VCaP (cell line): ENCODE results near the gene HMCN2.

Source experiments
- H3K27ac ChIP-seq: fragments of 450-650 bp; 2 replicates; pipeline ENCODE4 v1.5.1; 2017
- TF ChIP-seq, protein P1 (sequence below): fragments of 450-650 bp; conservative IDR thresholded peaks from 2 replicates; pipeline ENCODE4 v1.5.1; 2017; ENCODE audit warnings: mild to moderate bottlenecking, moderate library complexity

HMCN2 gene

DNA sequence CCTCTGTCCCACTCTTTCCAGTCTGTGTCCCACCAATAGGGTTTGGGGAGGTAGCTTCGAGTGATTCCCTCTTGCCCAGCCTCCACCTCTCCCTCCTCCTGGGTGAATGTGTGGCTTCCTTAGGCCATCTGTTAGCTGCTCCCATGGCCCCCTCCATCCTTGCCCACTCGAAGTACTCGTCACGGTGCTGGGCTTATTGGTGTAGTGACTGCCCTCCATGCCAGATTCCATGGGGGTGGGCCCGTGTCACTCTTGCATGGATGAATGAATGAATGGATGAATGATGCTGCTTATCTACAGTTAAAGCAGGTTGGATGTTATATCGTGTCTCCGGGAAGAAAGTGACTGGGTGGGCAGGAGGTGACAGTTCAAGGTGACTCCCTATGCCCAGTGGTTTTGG, 19.1 kb downstream of the HMCN2 start:
- H3K27ac ChIP-seq, result no peak overlapping the region
- TF ChIP-seq, protein P1, sequence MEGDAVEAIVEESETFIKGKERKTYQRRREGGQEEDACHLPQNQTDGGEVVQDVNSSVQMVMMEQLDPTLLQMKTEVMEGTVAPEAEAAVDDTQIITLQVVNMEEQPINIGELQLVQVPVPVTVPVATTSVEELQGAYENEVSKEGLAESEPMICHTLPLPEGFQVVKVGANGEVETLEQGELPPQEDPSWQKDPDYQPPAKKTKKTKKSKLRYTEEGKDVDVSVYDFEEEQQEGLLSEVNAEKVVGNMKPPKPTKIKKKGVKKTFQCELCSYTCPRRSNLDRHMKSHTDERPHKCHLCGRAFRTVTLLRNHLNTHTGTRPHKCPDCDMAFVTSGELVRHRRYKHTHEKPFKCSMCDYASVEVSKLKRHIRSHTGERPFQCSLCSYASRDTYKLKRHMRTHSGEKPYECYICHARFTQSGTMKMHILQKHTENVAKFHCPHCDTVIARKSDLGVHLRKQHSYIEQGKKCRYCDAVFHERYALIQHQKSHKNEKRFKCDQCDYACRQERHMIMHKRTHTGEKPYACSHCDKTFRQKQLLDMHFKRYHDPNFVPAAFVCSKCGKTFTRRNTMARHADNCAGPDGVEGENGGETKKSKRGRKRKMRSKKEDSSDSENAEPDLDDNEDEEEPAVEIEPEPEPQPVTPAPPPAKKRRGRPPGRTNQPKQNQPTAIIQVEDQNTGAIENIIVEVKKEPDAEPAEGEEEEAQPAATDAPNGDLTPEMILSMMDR, result no peak

DNA sequence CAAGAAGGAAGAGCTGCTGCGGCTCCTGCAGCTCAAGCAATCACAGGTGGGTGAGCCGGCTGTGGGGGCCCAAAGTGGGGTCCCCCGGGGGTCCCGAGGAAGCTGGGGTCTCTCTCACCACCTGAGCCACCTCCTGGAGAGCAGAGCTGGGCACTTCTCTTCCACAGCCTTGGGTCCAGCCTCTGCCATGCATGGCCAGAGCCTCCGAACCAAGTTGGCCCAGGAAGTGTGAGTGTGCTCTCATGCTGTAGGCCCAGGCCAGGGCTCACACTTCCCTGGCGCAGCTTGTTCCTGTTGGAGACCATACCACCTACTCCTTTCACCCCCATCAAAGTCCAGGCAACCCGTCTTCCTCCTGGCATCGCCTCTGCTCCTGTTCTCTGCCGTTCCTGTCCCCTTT, 19.7 kb downstream of the HMCN2 start:
- H3K27ac ChIP-seq, result no peak overlapping the region
- TF ChIP-seq, protein P1, result no peak

DNA sequence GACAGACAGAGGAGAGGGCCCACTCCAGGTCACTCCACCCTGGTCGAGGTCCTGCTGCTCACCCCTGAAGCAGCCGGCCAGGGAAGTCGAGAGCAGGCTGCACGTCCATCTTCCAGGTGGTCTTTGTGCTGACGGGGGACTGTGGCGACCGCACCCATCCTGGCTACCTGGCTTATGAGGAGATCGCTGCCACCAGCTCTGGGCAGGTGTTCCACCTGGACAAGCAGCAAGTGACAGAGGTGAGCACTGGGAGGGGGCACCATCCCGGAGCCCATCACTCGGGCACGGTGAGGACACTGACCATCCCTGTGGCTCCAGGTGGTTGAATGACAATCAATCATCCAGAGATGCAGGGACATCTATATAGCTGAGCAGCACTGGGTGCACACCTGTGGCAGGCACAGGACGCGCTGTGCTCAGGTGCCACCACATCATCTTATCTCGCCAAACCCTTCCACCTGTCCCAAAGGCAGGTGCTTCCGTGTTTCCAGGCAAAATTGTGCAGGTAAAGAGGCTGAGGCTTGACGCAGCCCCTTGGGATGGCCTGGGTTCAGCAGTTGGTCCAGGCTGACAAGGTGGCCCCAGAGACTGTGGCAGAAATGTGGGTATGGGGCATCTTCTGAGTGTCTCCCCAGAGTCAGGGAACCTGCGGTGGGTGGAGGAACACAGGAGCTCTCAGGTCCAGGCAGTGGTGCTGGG, 20.7 kb downstream of the HMCN2 start:
- peak overlapping the region; percentile 58 for H3K27ac ChIP-seq
- TF ChIP-seq, protein P1, result no peak

DNA sequence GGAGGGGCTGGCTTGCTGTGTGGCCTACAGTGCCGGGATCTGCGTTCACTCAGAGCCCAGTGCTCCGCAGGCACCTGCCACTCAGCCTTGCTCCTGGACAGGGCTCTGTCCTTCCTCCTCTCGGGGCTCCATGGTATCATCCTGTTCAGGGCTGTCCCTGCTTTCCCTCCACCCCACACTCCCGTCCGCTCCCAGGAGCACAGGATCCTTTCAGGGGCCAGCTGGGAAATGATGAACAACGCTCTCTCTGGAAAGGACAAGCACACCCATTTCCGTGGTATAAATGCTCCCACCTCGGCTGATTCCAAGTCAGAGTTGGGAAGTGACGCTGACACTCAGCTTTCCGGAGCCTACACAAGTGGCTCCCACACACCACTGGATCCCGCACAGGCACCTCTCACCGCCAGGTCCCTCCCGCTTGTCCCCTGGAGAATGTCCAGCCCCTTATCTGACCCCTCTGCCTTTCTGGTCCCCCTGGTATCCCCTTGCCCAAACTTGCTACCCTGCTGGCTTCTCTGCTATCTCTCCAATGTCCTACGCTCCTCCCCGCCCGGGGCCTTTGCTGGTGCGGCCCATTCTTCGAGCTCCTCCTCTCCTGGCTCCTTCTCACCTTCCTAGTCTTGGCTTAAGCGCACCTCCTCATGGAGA, 21.3 kb downstream of the HMCN2 start:
- peak overlapping the region; percentile 58 for H3K27ac ChIP-seq

DNA sequence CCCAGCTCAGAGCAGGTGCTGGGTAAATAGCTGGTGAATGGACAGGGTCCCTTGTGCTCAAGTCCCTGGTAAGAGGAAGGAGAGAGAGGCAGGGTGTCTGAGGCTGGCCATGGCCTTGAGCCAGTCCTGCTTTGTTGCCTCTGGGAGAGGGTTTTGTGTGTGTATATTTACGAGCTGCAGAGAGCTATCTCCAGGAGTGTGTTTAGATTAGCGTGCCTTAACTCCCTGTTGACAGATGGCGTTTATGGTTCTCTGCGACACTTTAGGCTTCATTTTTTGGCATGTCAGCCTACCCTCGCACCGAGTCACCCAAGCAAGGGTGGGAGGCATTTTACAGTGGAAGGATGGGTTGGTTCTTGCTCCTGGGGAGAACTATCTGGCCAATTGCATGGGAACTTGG, 22.2 kb downstream of the HMCN2 start:
- peak overlapping the region; percentile 58 for H3K27ac ChIP-seq
- TF ChIP-seq, protein P1, result no peak

More for the DNA sequence above, 21.3 kb downstream of the HMCN2 start:
- TF ChIP-seq, protein P1, result no peak

DNA sequence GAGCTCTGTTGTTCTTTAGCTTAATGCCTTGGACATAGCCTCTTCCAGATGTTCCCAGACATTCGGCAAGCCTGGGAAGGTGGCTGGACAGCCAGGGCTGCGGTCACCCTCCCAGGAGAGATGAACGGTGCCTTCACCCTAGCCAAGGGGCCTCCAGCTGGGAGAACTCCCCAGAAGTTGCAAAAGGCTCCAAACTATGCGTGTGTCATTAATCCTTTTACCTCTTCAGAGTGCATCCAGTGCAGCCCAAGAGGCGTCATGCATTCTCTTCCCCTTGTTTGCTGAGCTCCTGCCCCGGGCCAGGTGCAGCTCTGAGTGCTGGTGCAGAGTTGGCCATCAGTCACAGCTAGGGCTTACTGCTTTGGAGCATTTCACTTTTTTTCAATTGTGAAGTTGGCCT, 22.8 kb downstream of the HMCN2 start:
- peak overlapping the region; percentile 58 for H3K27ac ChIP-seq
- TF ChIP-seq, protein P1, result no peak

DNA sequence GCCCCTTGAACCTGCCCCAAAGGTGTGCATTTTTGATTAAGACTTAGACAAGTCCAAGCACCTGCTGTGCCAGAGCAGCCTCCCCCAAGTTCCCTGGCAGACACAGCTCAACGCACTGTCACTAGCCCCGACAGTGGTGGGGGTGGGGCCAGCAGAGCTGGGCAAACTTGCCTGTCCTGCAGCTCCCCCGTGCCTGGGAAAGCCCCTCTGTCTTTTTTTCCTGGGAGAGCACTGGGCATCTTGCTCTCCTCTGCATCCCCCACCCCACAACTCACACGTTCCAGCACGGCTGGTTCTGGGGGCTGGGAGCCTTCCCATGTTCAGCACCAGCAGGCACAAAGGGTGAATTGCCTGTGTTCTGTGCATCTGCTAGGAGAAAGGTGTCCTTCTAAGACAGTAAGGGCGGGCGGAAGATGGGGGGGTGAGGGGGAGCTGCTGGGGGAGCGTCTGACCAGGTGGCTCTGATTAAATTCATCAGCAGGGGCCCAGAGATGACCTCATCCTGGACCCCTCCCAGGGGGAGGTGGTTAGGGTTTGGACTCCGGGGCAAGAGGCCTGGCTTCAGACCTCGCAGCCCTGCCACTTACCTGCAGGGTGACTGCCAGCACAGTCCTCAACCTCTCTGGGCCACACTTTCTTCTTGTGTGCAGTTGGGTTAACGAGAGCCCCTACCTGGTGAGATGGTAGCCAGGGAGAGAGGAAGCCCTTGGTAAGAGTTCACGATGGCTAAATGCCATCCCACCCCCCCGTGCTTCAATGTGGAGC, 23.5 kb downstream of the HMCN2 start:
- TF ChIP-seq, protein P1, result no peak
- no peak overlapping the region for H3K27ac ChIP-seq
